ENCODE measurements around the gene MEOX2.

GRCh38 chr7:15567652-15568051, 118.8 kb downstream of the MEOX2 start:
- no peak for TF ChIP-seq GATA2 (IDR thresholded peaks at IDR 0.05; ENCODE audit: low read depth, low read length)
- TF ChIP-seq GATA3 (IDR thresholded peaks at IDR 0.05; ENCODE audit: low read depth, low read length), result no peak

All from SH-SY5Y (cell line).